Stomach (tissue), 4 donors: ENCODE data around the gene CHST5.

Experiments used
- CTCF ChIP-seq, 7 experiments: fragments of 450-650 bp in 4 of 7; fragments of 200-600 bp in 3 of 7; sonication (generic) in 3 of 7; IDR thresholded peaks; one replicate each; pipeline ENCODE4 v1.5.1; 2016 to 2019; ENCODE audit warnings: antibody characterized with exemption in 7 of 7, control low read depth in 2 of 7, mild to moderate bottlenecking in 1 of 7
- POLR2A ChIP-seq, 4 donors: fragments of 450-650 bp; IDR thresholded peaks; one replicate each; pipeline ENCODE4 v1.6.1; 2016; ENCODE audit warnings: antibody characterized with exemption in 4 of 4, control low read depth in 2 of 4, mild to moderate bottlenecking in 1 of 4, moderate library complexity in 1 of 4
- POLR2AphosphoS5 ChIP-seq, 3 donors: sonication (generic); formaldehyde crosslinking; IDR thresholded peaks; one replicate each; pipeline ENCODE4 v1.6.1; 2016; ENCODE audit warnings: antibody characterized with exemption in 3 of 3

- TF ChIP-seq CTCF (IDR thresholded peaks at IDR 0.05) (no peak), POLR2AphosphoS5 (IDR thresholded peaks at IDR 0.05) (no peak), POLR2A (IDR thresholded peaks at IDR 0.05) (no peak)
These were observed 56.4 kb downstream of the CHST5 start for GRCh38 chr16:75479421-75479990.
